ENCODE data around the gene ARNT2.

ARNT2 gene

DNA sequence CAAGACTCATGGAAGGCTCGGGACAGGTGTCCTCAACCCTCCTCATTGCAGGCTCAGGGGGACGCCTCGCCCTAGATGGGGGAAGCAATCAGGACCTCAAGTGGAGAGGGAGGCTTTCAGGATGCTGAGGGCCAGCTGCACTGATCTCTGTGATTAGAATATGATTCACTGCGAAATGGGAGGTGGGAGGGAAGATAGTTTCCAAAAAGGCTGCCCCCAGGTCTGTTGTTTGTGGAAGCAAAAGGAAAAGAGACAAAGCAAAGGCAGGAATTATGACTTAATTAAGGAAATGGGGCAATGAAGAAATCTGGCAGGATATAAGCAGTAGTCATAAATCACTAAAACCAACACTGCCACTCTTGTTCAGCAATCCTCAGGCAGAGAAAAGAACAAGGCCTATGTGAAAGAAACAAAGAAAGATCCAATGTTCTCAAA, 205.3 kb downstream of the ARNT2 start:
- in situ Hi-C loops (cut with MboI; ENCODE audit: low sequenced_read_pairs) = no loop called here

DNA sequence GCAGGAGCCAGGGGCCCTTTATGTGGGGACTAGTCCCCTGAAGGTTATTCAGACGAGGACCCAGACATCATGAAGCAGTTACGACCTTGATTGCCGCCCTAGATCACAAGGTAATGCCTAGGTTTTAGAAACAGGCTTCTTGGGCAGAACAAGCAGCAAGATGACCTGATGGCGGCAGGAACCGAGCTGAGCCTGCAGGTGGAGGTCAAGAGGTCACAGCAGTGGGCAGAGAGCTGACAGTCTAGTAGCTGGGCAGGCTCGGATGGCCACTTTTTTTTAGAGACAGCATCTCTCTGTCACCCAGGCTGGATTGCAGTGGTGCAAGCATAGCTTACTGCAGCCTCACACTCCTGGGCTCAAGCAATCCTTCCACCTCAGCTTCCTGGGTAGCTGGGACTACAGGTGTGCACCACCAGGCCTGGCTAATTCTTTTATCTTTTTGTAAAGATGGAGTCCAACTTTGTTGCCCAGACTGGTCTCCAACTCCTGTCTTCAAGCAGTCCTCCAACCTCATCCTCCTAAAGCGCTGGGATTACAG, 207.4 kb downstream of the ARNT2 start:
- in situ Hi-C loops (cut with MboI; ENCODE audit: low sequenced_read_pairs) = no loop called here

DNA sequence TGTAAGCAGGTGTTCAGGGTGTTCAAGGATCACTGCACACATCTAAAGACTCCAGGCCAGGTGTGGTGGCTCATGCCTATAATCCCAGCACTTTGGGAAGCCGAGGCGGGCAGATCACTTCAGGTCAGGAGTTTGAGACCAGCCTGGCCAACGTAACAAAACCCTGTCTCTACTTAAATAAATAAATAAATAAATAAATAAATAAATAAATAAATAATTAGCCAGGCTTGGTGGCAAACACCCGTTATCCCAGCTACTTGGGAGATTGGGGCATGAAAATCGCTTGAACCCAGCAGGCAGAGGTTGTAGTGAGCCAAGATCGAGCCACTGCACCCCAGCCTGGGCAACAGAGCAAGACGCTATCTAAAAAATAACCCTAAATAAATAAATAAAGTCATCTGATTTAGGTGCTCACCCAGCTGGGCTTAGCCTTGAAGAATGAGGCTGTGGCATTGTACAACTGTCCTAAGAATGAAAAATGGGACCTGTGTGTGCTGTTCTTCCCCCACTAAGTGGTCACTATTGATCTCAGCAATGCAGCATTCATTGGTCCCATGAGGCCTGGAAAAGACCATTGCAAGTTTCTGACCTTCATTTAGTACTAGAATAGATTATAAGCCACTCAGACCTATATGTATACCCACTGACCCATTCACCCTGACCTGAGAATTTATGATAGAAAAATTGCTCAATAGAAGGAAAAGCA, 208.1 kb downstream of the ARNT2 start:
- in situ Hi-C loops (cut with MboI; ENCODE audit: low sequenced_read_pairs) = no loop called here

- in situ Hi-C loops (cut with MboI; ENCODE audit: low sequenced_read_pairs) = no loop called here
Measured at GRCh38 chr15:80613762-80614365, 209.7 kb downstream of the ARNT2 start.

GRCh38 chr15:80614711-80615360, 210.7 kb downstream of the ARNT2 start:
- in situ Hi-C loops (cut with MboI; ENCODE audit: low sequenced_read_pairs) = no loop called here

GRCh38 chr15:80615361-80615736, 211.2 kb downstream of the ARNT2 start:
- in situ Hi-C loops (cut with MboI; ENCODE audit: low sequenced_read_pairs) = no loop called here

DNA sequence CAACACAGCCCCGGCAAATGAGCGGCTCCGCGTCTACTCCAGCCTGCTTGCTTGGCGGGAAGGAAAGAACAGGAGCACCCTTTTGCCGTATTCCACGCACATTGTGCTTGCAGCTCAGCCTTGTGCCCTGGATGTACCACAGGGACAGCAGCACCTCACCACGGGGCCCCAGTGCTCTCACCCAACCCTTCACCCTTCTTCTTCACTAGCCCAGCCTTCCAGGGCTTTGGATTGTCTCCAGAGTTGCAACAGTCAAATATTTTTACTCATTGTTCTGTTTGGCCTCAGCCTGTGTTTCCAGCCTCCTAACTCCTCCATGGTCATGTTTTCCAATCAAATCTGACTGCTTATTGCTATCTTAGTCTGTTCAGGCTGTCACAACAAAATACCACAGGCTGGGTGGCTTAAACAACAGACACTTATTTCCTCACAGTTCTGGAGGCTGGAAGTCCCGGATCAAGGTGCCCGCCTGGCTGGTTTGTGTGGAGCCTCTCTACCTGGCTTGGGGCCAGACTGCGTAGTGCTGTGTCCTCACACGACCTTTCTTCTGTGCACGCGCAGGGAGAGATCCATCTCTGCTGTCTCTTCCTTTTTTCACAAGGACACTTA, 211.7 kb downstream of the ARNT2 start:
- in situ Hi-C loops (cut with MboI; ENCODE audit: low sequenced_read_pairs) = no loop called here

DNA sequence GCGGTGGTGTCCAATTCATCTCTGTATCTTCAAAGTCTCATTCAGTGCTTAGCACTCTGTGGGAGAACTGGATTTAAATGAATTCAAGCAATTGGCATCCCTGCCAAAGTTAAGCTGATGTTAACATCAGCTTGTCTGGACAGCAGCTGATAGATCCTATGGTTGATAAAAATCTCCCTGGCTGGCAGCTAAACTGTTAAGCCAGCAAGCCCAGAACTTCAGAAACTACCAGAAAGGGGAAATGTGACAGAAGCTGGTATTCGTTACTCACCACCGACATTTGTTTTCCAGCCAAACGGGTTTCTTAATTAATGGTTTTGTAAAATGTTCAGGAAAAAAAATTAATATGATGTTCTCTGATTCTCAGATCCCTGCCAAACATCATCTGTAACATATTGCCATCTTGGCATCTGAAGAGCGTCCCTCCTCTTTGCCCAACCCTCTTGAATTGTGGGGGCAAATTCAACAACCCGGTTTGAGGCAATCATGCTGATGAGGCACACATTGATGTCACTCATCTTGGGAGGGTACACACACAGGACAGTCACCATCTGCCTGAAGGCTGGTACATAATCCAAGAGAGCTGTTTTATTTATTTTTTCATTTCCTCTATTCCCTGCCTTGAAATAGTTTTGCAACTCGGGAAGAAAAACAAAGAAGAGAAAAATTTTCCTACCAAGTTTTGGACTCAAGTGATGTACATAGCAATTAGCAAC, 214.7 kb downstream of the ARNT2 start:
- in situ Hi-C loops (cut with MboI; ENCODE audit: low sequenced_read_pairs) = no loop called here

- in situ Hi-C loops (cut with MboI; ENCODE audit: low sequenced_read_pairs) = no loop called here
Measured at GRCh38 chr15:80619680-80620079, 215.5 kb downstream of the ARNT2 start.

DNA sequence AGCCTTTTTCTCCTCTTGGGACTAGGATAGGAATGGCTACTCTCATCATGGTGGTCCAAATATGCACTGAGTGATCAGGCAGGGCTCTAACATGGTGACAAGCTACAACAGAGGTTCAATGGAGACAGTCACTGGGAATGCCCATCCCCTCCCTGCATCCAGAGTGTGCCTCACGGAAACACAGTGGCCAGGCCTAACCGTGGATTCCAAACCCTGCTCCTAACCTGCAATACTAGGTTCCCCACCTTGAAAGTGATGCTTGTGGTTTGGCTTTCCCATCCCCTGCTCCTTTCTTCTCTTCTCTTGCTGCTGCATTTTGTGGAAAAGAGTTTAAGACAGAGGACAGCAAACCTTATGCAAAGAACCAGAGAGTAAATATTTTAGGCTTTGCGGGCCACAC, 216.0 kb downstream of the ARNT2 start:
- in situ Hi-C loops (cut with MboI; ENCODE audit: low sequenced_read_pairs) = no loop called here

- in situ Hi-C loops (cut with MboI; ENCODE audit: low sequenced_read_pairs) = no loop called here
Measured at GRCh38 chr15:80620931-80621330, 216.7 kb downstream of the ARNT2 start.

DNA sequence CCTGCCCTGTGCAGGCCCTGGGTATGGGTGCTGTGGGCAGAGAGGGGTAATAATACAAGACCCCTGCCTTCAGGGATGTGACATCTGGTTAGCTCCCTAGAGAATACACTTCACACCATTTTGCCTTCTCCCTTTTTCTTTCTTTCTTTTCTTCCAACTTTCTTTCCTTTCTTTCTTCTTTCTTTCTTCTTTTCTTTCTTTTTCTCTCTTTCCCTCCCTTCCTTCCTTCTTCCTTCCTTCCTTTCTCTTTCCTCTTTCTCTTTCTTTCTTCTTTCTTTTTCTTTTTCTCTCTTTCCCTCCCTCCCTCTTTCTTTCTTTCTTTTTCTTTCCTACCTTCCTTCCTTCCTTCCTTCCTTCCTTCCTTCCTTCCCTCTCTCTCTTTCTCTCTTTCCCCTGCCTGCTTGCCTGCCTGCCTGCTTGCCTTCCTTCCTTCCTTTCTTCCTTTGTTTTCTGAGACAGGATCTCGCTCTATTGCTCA, 222.5 kb downstream of the ARNT2 start:
- in situ Hi-C loops (cut with MboI; ENCODE audit: low sequenced_read_pairs) = no loop called here

DNA sequence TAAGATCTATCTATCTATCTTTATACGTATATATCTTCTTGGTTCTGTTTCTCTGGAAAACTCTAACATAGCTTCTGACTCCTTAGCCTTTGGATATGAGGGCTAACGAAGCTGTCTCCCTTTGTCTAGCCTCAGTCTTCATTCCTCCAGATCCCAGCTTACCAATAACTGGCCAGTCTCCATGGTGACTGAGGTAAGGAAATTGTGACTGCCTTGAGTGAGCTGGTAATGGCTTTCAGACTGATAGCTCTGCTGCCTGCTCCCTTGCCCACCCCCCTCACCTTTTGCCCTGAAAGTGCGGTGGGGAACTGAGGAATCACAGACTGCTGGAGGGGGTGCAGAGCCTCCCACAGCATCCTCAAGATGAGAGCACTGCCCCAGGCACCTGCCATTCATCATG, 225.2 kb downstream of the ARNT2 start:
- in situ Hi-C loops (cut with MboI; ENCODE audit: low sequenced_read_pairs) = no loop called here

- in situ Hi-C loops (cut with MboI; ENCODE audit: low sequenced_read_pairs) = no loop called here
Measured at GRCh38 chr15:80630981-80631380, 226.8 kb downstream of the ARNT2 start.

- in situ Hi-C loops (cut with MboI; ENCODE audit: low sequenced_read_pairs) = no loop called here
Measured at GRCh38 chr15:80633221-80633620, 229.0 kb downstream of the ARNT2 start.

DNA sequence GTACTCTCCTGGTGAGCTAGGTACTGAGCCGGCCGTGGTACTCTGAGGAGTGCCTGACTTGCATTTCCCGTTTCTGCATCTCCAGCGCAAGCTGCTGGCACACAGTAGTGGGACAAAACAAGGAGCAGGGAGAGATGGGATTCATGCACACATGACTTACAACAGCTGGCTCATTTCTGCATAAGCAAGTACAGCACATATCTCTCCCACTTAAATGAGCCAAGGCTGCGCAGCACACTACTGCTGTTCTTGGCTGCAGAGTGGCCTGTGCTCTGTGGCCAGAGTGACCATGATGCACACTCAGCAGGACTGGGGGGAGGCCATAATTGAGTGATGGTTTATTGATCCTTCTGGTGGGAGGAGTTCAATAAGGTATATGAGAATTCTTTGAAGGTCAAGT, 231.8 kb downstream of the ARNT2 start:
- in situ Hi-C loops (cut with MboI; ENCODE audit: low sequenced_read_pairs) = no loop called here

DNA sequence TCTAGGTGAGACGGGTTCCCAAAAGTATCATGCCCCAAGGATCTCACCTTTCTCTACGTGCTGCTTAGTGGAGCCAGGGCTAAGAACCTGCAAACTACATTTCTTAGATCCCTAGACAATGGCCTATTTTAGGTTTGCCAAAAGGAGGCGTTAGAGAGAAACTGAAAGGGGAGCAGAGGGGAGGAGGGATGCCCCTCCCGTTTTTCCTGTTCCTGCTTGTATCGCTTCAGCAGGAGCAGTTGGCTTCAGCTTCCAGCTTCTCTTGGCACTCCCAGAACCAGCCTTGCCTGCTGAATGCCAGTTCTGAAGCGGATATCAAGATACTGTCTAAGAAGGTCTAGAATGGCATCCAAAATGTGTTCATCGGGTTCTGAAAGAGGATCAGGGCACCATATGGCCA, 232.5 kb downstream of the ARNT2 start:
- in situ Hi-C loops (cut with MboI; ENCODE audit: low sequenced_read_pairs) = no loop called here

DNA sequence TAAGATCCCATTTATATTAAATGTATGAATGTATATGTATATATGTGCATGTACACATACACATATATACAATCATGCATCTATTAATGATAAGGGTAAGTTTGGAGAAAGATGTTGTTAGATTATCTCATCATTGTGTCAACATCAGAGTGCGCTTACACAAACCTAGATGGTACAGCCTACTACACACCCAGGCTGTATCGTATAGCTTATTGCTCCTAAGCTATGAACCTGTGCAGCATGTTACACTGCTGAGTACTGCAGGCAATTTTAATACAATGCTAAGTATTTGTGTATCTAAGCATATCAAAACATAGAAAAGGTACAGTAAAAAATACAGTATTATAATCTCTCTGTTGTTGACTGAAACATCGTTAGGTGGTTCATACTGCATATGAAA, 233.6 kb downstream of the ARNT2 start:
- in situ Hi-C loops (cut with MboI; ENCODE audit: low sequenced_read_pairs) = no loop called here

- in situ Hi-C loops (cut with MboI; ENCODE audit: low sequenced_read_pairs) = no loop called here
Measured at GRCh38 chr15:80638553-80639167, 234.5 kb downstream of the ARNT2 start.

DNA sequence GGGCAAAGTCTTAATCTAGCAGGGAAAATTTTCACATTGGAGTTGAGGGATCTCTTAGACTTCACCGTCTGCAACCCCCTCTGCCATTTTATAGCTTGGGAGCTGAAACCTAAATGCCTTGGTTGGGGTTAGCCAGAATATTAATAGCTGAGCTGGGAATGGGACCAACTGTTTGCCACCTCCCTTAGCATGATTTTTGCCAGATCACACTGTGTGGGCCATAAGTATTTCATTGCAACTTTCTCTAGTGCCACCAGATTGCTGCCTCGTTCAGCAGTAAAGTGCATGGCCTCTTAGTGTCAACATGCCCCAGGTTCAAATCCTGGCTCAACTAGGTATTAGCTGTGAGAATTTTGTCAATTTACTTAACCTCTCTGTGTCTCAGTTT, 235.0 kb downstream of the ARNT2 start:
- in situ Hi-C loops (cut with MboI; ENCODE audit: low sequenced_read_pairs) = no loop called here
